ENCODE data around the gene KANSL2. TPM values are rescaled to one million over a fixed set of nuclear protein-coding genes. Genes with fewer than 3 reads are reported as not detected.

The KANSL2 gene
- total RNA-seq, 2 experiments from 2014 or later: 45.7 to 48.4 TPM

GRCh38 chr12:48695859-48696258 is 13.8 kb upstream of the KANSL2 start:
- Mint-ChIP-seq H3K36me3 (peaks cover 57% of the 10 kb centered on the region), H3K4me3 (no peak overlapping the region), H3K27me3 (no peaks in the 10 kb centered on the region), H3K4me1 (ENCODE audit: low read depth) (peaks cover 10% of the 10 kb centered on the region), H3K9me3 (no peaks in the 10 kb centered on the region), H3K27ac (no peak overlapping the region)
- ChIA-PET CTCF (no interaction called here), POLR2A (interaction anchor here (0.5 kb wide), 1 partner anchor 491 kb away, joined by 3 read pairs; no protein-coding TSS in a partner anchor)
- DNase-seq: no peak
- intact Hi-C loops (cut with micrococcal nuclease): no loop called here

- ChIA-PET POLR2A (no interaction called here), CTCF (no interaction called here)
- H3K27ac Mint-ChIP-seq: no peak overlapping the region
- H3K4me3 Mint-ChIP-seq: no peak overlapping the region
- no peak for DNase-seq
- H3K36me3 Mint-ChIP-seq: peaks cover 50% of the 10 kb centered on the region
- H3K4me1 Mint-ChIP-seq (ENCODE audit: low read depth): peaks cover 4% of the 10 kb centered on the region
- H3K9me3 Mint-ChIP-seq: no peaks in the 10 kb centered on the region
- intact Hi-C loops (cut with micrococcal nuclease): no loop called here
- no peaks in the 10 kb centered on the region for H3K27me3 Mint-ChIP-seq
Measured at GRCh38 chr12:48694038-48694437, 12.0 kb upstream of the KANSL2 start.

- H3K27ac Mint-ChIP-seq: no peak overlapping the region
- ChIA-PET POLR2A (no interaction called here), CTCF (no interaction called here)
- peaks cover 9% of the 10 kb centered on the region for H3K4me1 Mint-ChIP-seq (ENCODE audit: low read depth)
- no peaks in the 10 kb centered on the region for H3K27me3 Mint-ChIP-seq
- DNase-seq: no peak
- no peaks in the 10 kb centered on the region for H3K9me3 Mint-ChIP-seq
- intact Hi-C loops (cut with micrococcal nuclease): no loop called here
- H3K4me3 Mint-ChIP-seq: no peak overlapping the region
- H3K36me3 Mint-ChIP-seq: peaks cover 54% of the 10 kb centered on the region
Measured at GRCh38 chr12:48693572-48693971, 11.5 kb upstream of the KANSL2 start.

- H3K9me3 Mint-ChIP-seq: no peaks in the 10 kb centered on the region
- no peak overlapping the region for H3K4me3 Mint-ChIP-seq
- H3K36me3 Mint-ChIP-seq: peaks cover 56% of the 10 kb centered on the region
- H3K27me3 Mint-ChIP-seq: no peaks in the 10 kb centered on the region
- POLR2A ChIA-PET: no interaction called here
- intact Hi-C loops (cut with micrococcal nuclease): no loop called here
- H3K27ac Mint-ChIP-seq: peak overlapping the region; percentile 49
- peaks cover 22% of the 10 kb centered on the region for H3K4me1 Mint-ChIP-seq (ENCODE audit: low read depth)
- DNase-seq: no peak
- CTCF ChIA-PET: interaction anchor here (1.2 to 1.5 kb wide), 2 partner anchors 10 to 103 kb away, joined by 3 read pairs; partner anchors contain the start of gene KANSL2
Measured at GRCh38 chr12:48691826-48692487, 9.9 kb upstream of the KANSL2 start.

GRCh38 chr12:48690990-48691389 is 9.0 kb upstream of the KANSL2 start:
- intact Hi-C loops (cut with micrococcal nuclease): no loop called here
- Mint-ChIP-seq H3K9me3 (no peaks in the 10 kb centered on the region), H3K27me3 (no peaks in the 10 kb centered on the region), H3K4me1 (ENCODE audit: low read depth) (peaks cover 22% of the 10 kb centered on the region), H3K27ac (no peak overlapping the region), H3K36me3 (peaks cover 51% of the 10 kb centered on the region), H3K4me3 (no peak overlapping the region)
- no peak for DNase-seq
- ChIA-PET POLR2A (interaction anchor here (0.8 kb wide), 1 partner anchor 9 kb away, joined by 3 read pairs; the partner anchor contains the start of gene KANSL2), CTCF (interaction anchor here (0.9 to 1.2 kb wide), 3 partner anchors 9 to 200 kb away, joined by 3 read pairs; partner anchors contain the start of gene KANSL2)

- intact Hi-C loops (cut with micrococcal nuclease): no loop called here
- Mint-ChIP-seq H3K36me3 (peaks cover 45% of the 10 kb centered on the region), H3K9me3 (no peaks in the 10 kb centered on the region), H3K4me3 (no peak overlapping the region), H3K4me1 (ENCODE audit: low read depth) (peaks cover 22% of the 10 kb centered on the region), H3K27me3 (no peaks in the 10 kb centered on the region), H3K27ac (no peak overlapping the region)
- no peak for DNase-seq
- POLR2A ChIA-PET: interaction anchor here (0.8 kb wide), 1 partner anchor 8 kb away, joined by 3 read pairs; the partner anchor contains the start of gene KANSL2
- CTCF ChIA-PET: interaction anchor here (0.9 to 1.1 kb wide), 2 partner anchors 65 to 201 kb away, joined by 3 read pairs; no protein-coding TSS in a partner anchor
Measured at GRCh38 chr12:48690436-48690835, 8.4 kb upstream of the KANSL2 start.

GRCh38 chr12:48688836-48689235 is 6.8 kb upstream of the KANSL2 start:
- CTCF ChIA-PET: no interaction called here
- Mint-ChIP-seq H3K36me3 (peaks cover 34% of the 10 kb centered on the region), H3K27ac (peak overlapping the region; percentile 68), H3K4me1 (ENCODE audit: low read depth) (peaks cover 22% of the 10 kb centered on the region), H3K9me3 (no peaks in the 10 kb centered on the region), H3K27me3 (no peaks in the 10 kb centered on the region), H3K4me3 (no peak overlapping the region)
- POLR2A ChIA-PET: no interaction called here
- DNase-seq: no peak
- intact Hi-C loops (cut with micrococcal nuclease): no loop called here

GRCh38 chr12:48687592-48687991 is 5.6 kb upstream of the KANSL2 start:
- Mint-ChIP-seq H3K27ac (peak overlapping the region; percentile 56), H3K4me1 (ENCODE audit: low read depth) (peaks cover 24% of the 10 kb centered on the region), H3K9me3 (no peaks in the 10 kb centered on the region), H3K36me3 (peaks cover 23% of the 10 kb centered on the region), H3K4me3 (no peak overlapping the region), H3K27me3 (no peaks in the 10 kb centered on the region)
- intact Hi-C loops (cut with micrococcal nuclease): no loop called here
- POLR2A ChIA-PET: no interaction called here
- no peak for DNase-seq
- CTCF ChIA-PET: no interaction called here

GRCh38 chr12:48686615-48687334 is 4.7 kb upstream of the KANSL2 start:
- ChIA-PET POLR2A (interaction anchor here (1.2 to 1.4 kb wide), 2 partner anchors 8 to 64 kb away, joined by 3 read pairs; no protein-coding TSS in a partner anchor), CTCF (no interaction called here)
- no peak overlapping the region for H3K27ac Mint-ChIP-seq
- no peak for DNase-seq
- peaks cover 24% of the 10 kb centered on the region for H3K4me1 Mint-ChIP-seq (ENCODE audit: low read depth)
- peaks cover 18% of the 10 kb centered on the region for H3K36me3 Mint-ChIP-seq
- no peak overlapping the region for H3K4me3 Mint-ChIP-seq
- no peaks in the 10 kb centered on the region for H3K27me3 Mint-ChIP-seq
- intact Hi-C loops (cut with micrococcal nuclease): no loop called here
- H3K9me3 Mint-ChIP-seq: no peaks in the 10 kb centered on the region

GRCh38 chr12:48686037-48686595 is 4.1 kb upstream of the KANSL2 start:
- ChIA-PET CTCF (interaction anchor here (1.0 kb wide), 1 partner anchor 302 kb away, joined by 3 read pairs; no protein-coding TSS in a partner anchor), POLR2A (interaction anchor here (1.2 to 1.4 kb wide), 2 partner anchors 8 to 65 kb away, joined by 3 read pairs; no protein-coding TSS in a partner anchor)
- Mint-ChIP-seq H3K9me3 (no peaks in the 10 kb centered on the region), H3K27me3 (no peaks in the 10 kb centered on the region), H3K36me3 (peaks cover 18% of the 10 kb centered on the region), H3K4me3 (no peak overlapping the region), H3K4me1 (ENCODE audit: low read depth) (peaks cover 26% of the 10 kb centered on the region), H3K27ac (no peak overlapping the region)
- intact Hi-C loops (cut with micrococcal nuclease): no loop called here
- DNase-seq: no peak

GRCh38 chr12:48683534-48683933 is 1.5 kb upstream of the KANSL2 start:
- no peak overlapping the region for H3K27ac Mint-ChIP-seq
- no peaks in the 10 kb centered on the region for H3K27me3 Mint-ChIP-seq
- no peak overlapping the region for H3K4me3 Mint-ChIP-seq
- intact Hi-C loops (cut with micrococcal nuclease): loop anchor here (2.0 to 5.0 kb wide), 4 partner anchors 67 to 169 kb away; partner anchors contain the start of gene DDX23
- H3K36me3 Mint-ChIP-seq: peaks cover 32% of the 10 kb centered on the region
- ChIA-PET POLR2A (interaction anchor here (2.3 to 2.5 kb wide), 2 partner anchors 33 to 132 kb away, joined by 7 to 8 read pairs; partner anchors contain the start of gene CCNT1), CTCF (no interaction called here)
- no peak for DNase-seq
- H3K9me3 Mint-ChIP-seq: no peaks in the 10 kb centered on the region
- peaks cover 42% of the 10 kb centered on the region for H3K4me1 Mint-ChIP-seq (ENCODE audit: low read depth)

GRCh38 chr12:48682927-48683326 is 889 bp upstream of the KANSL2 start:
- intact Hi-C loops (cut with micrococcal nuclease): loop anchor here (1.0 to 5.0 kb wide), 6 partner anchors 33 to 485 kb away; partner anchors contain the start of genes CCNT1 and DDX23
- Mint-ChIP-seq H3K4me3 (peak overlapping the region; percentile 99), H3K27ac (no peak overlapping the region), H3K9me3 (no peaks in the 10 kb centered on the region), H3K4me1 (ENCODE audit: low read depth) (peaks cover 43% of the 10 kb centered on the region), H3K27me3 (no peaks in the 10 kb centered on the region), H3K36me3 (peaks cover 32% of the 10 kb centered on the region)
- CTCF ChIA-PET: interaction anchor here (1.1 to 2.5 kb wide), 2 partner anchors 9 to 112 kb away, joined by 3 to 9 read pairs; no protein-coding TSS in a partner anchor
- no peak for DNase-seq
- POLR2A ChIA-PET: interaction anchor here (0.9 to 2.5 kb wide), 8 partner anchors 28 to 798 kb away, joined by 3 to 8 read pairs (median 4); partner anchors contain the start of genes CCNT1 and RHEBL1

All from activated CD4-positive, alpha-beta memory T cell treated with anti-CD3 and anti-CD28 coated beads for 36 hours (primary cell).